PC-3 (cell line): ENCODE data around the gene PREP.

Experiments used
- CTCF ChIP-seq: fragments of 300-600 bp; sonication (generic); conservative IDR thresholded peaks from 2 replicates; pipeline ENCODE4 v1.5.1; 2017; ENCODE audit warnings: antibody characterized with exemption, low read depth, mild to moderate bottlenecking, low read length
- EZH2 ChIP-seq: fragments of 300-600 bp; sonication (generic); IDR thresholded peaks from one replicate; pipeline ENCODE4 v1.6.1; 2017; ENCODE audit warnings: antibody characterized with exemption, mild to moderate bottlenecking, low read length; ENCODE audit not compliant: unreplicated experiment
- EZH2phosphoT487 ChIP-seq: fragments of 300-600 bp; sonication (generic); IDR thresholded peaks from 2 replicates; pipeline ENCODE4 v1.6.1; 2018; ENCODE audit warnings: mild to moderate bottlenecking, antibody characterized with exemption, low read length, borderline replicate concordance

GRCh38 chr6:105437236-105437635 lies 34.4 kb upstream of the PREP start:
- no peak for TF ChIP-seq CTCF
- TF ChIP-seq EZH2 = no peak
- no peak for TF ChIP-seq EZH2phosphoT487
